Measurements from ENCODE around the gene OTUD5.
"Not testable (repeated sequence)": the region's sequence is repeated elsewhere in the genome, so short reads cannot be mapped to it uniquely, and the experiment has no call there.

OTUD5 gene

DNA sequence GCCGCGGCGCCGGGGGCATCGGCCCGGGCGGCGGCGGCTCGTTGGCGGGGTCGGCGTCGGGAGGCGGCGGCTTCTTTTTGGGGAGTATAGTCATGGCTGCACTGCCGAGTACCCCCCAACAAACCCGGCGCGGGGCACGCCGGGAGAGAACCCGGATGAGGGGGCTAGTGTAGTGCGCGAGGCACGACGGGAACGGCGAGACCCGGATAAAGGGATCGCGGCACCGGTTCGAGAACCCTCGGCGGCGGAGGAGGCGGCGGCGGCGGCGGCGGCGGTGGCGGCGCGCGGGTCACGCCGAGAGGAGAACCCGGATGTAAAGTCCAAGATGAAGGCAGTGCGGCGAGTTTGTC, at the start of gene OTUD5:
OTUD5 (minus strand) TSS at position 131 of the 350 bp plus-strand sequence; CDS start at position 94, 37 bp downstream.
- DNase-seq = peak; percentile 48

GRCh38 chrX:49003696-49004095, 46.3 kb upstream of the OTUD5 start:
- DNase-seq = no peak

DNA sequence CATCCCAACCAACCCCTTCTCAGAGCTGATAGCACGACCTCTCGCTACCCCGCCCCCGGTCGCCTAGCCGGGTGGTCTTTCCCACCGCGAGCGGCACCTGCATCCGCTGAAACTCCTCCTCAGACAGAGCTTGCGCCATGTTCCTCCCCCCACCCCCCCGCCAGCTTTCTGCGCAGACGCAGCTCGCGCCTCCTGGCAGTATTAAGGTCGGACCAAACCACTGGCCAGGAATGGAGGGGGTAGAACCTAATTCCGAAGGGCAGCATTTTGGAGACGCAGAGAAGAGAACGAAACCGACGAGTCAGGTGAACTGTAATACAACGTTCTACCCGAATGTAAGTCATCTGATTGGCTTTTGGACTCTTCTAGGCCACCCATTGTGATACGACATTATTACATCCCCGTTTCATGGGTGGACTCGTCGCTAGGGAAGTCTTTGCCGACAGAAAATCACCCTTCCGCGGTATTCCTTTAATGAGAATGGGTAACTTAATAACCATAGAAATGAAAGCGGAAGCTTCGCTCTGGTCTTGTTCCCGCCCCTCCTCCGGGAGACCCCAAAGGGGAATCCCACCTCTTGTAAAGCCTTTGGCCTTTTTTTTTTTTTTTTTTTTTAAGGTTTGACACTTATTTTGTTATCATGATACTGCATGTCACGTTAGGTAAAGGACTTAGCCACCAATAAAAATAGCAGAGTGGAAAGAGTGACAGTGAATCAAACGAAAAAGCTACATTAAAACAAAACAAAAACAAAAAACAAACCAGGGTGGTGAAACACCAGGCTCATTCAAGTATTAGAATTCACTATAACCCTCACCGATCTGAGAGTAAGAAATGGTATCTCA, 44.9 kb upstream of the OTUD5 start, which contains the start of gene GRIPAP1:
GRIPAP1 (minus strand) TSS at position 174 of the 845 bp plus-strand sequence; CDS start at position 139, 35 bp downstream.
- peak; percentile 78 for DNase-seq

GRCh38 chrX:49001521-49002090, 44.2 kb upstream of the OTUD5 start:
- no peak for DNase-seq

DNA sequence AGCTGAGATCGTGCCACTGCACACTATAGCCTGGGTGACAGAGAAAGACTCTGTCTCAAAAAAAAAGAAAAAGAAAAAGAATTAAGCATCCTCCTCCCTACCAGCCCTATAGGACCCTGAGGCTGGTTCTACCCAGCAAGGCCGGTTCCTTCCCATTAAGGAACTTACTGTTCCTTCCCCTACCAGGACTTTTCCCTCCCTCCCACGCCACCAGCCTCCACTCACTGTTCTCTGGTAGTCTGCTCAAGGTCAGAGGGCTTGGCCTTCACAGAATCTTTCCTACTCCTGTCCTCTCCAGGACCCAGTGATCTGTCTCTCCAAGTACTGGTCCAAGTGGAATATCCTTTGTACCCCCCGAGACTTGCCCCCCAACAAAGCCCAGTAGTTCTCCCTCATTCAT, 43.2 kb upstream of the OTUD5 start:
- no peak for DNase-seq

GRCh38 chrX:48999030-48999429, 41.6 kb upstream of the OTUD5 start:
- no peak for DNase-seq

DNA sequence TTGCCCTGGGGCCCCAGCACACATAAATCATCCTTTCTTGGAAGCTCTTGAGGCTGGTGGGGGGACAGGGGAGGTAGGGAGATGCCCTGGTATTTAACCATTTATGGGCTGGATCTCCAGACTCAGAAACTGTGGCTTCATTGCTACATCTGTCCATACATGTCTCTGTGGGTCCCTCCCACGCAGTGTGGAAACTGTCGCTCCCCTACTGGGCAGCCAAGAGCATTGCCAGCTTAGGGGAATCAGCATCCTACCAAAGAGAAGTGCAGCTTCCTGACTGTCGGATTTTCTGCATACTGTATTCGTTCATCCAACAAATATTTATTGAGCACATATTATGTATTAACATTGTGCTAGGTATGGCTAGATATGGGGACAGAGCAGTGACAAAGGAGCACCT, 41.0 kb upstream of the OTUD5 start:
- DNase-seq = no peak

GRCh38 chrX:48997865-48998264, 40.5 kb upstream of the OTUD5 start:
- DNase-seq = no peak

DNA sequence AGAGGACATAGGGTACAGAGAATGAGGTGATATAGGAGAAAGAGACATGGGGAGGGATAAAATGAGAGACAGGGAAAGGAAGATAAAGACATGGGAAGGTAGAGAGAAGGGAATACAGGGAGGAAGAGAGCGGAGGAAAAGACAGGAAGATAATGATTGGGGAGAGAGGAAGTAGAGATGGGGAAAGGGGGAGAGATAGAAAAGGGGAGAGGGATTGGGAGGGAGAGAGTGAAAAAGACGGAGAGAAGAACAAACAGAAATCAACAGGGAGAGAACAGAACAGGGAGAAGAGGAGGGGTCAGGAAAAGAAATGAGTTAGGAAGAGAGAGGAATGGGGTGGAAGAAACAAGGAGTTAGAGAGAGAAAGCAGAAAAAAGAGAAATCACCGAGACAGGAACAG, 40.0 kb upstream of the OTUD5 start:
- no peak for DNase-seq

DNA sequence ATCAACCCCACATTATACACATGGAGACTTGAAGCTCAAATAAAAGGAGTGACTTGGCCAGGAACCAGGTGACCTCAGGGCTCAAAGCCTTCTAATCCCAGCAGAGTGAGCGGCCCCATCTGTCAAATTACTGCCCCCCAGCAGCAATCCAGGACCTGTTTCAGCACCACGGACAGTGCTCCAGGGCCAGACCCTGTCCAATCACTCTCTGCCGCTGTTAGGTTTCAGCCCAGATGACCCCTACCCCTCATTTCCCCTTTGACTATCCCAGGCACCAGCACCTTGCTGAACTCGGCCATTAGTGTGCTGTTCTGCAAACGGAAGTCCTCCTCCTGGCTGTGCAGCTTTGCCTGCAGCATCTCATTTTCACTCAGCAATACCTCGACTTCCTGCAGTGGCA, 39.6 kb upstream of the OTUD5 start:
- no peak for DNase-seq

GRCh38 chrX:48992341-48992740, 34.9 kb upstream of the OTUD5 start:
- DNase-seq = no peak

DNA sequence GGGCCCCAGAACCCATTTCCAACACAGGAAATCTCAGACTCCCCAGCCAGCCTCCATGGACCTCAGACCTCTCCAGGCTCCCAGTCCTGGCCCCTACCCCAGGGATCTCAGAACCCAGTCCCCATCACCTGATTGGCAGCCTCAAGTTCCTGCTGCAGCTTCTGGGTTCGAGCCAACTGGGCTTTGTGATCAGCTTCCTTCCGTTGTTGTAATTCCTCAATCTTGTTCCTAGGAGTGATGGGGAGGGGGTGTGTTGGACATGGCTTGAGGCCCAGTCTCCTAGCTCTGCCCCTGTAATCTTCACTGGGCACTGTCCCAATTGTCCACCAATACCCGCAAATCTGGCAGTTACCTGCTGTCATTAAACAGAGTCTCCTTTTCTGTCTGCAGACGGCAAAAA, 32.1 kb upstream of the OTUD5 start:
- DNase-seq = peak; percentile 16

DNA sequence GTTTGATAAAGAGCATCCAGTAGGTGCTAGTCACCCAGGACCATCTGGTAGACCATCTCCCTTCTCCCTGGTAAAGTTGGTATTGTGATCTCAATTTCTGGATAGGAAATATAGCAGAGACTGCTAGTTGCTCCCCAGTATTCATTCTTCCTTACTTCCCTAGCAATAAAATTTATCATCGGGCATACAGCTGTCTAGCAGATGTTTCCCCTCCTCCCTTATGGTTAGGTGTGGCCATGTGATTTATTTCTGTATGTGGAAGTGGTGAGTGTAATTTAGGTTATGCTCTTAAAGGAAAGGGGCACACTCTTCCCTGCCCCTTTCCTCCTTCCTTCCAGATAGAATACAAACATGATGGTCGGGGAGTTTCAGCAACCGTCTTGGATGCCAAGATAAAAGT, 26.5 kb upstream of the OTUD5 start:
- no peak for DNase-seq

- DNase-seq = no peak
These were observed 25.7 kb upstream of the OTUD5 start for GRCh38 chrX:48983081-48983480.

DNA sequence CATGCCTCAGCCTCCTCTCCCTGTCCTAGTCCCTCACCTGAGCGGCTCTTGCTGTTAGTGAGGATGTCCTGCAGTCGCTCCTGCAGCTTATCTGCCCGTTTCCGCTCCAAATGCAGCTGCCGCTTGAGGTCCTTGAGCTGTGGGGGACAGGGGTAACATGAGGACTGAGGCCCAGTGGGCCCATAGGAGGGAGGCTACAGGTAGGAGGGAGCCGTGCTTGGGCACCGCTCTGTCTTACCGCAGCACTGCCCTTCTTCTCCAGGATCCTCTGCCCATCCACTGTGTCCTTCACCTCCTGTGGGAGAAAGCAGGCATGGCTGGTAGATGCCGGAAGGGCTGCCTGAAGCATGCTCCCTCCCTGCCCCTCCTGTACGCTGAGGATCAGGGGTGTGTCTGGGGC, 23.8 kb upstream of the OTUD5 start:
- no peak for DNase-seq

DNA sequence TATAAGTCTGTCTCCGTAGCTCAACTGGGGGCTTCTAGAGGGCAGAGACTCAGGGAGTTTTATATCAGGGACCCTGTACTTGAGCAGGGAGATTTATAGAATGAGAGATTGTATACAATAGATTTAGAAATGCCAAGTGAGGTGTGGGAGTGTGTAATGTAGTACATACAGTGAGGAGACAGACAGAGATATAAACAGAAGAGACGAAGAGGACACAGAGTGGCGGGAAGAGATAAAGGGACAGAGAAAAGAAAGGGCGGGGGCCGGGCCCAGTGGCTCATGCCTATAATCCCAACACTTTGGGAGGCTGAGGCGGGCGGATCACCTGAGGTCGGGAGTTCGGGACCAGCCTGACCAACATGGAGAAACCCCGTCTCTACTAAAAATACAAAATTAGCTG, 22.9 kb upstream of the OTUD5 start:
- not testable (repeated sequence) for DNase-seq

- DNase-seq = no peak
These were observed 20.8 kb upstream of the OTUD5 start for GRCh38 chrX:48978226-48978625.

DNA sequence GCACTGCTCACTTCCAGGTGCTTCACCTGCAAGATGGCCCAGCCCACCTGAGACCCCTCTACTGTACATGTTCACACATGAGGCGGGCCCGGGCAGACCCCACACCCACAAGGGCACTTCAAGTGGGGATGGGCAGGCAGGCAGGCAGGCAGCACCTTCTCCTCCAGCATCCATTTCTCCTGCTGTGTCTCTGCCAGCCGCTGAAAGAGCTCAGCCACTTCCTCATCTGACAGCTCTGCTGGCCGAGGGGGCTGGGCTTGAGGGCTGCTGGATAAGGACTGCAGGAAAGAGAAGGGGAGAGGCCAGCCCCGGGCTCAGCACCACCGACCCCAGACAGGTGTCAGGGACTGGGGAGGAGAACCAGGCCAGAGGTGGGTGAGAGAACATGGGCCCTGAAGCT, 18.7 kb upstream of the OTUD5 start:
- no peak for DNase-seq

DNA sequence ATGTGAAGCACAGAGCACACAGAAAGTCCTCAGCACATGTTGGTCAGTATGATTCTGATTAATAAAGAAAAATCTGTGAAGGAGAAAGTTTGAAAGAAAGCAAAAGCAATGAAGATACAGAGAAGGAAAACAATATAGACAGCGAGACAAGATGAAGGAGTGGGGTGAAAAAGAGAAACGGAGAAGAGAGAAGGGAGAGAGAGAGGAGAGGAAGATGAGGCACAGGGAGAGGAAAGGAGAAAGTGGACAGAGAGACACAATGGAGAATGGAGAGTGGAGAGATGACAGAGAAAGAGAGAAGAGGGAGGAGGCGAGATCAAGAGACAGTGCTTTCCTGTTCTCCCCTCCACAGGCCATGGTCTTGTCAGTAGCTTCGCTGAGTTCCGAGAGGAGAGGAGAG, 18.1 kb upstream of the OTUD5 start:
- DNase-seq = no peak

GRCh38 chrX:48975041-48975440, 17.6 kb upstream of the OTUD5 start:
- DNase-seq = no peak

DNA sequence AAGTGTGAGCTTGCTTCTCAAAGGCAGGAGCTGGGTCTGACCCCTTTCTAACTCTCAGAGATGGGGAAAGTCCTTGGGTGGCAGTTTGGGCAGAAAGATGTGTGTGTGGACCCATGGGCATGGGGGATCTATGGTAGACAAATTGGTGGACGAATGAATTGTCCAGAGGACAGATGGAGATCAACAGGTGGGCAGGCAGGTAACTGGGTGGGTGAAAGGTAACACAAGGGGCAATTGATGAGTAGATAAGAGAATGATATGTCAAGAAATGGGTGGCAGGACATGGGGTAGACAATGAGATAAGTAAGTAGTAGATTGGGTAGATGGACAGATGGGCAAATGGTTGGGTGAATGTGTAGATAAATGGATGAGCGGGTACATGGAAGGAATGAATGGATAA, 17.2 kb upstream of the OTUD5 start:
- DNase-seq = no peak

- no peak for DNase-seq
These were observed 16.6 kb upstream of the OTUD5 start for GRCh38 chrX:48974033-48974432.

DNA sequence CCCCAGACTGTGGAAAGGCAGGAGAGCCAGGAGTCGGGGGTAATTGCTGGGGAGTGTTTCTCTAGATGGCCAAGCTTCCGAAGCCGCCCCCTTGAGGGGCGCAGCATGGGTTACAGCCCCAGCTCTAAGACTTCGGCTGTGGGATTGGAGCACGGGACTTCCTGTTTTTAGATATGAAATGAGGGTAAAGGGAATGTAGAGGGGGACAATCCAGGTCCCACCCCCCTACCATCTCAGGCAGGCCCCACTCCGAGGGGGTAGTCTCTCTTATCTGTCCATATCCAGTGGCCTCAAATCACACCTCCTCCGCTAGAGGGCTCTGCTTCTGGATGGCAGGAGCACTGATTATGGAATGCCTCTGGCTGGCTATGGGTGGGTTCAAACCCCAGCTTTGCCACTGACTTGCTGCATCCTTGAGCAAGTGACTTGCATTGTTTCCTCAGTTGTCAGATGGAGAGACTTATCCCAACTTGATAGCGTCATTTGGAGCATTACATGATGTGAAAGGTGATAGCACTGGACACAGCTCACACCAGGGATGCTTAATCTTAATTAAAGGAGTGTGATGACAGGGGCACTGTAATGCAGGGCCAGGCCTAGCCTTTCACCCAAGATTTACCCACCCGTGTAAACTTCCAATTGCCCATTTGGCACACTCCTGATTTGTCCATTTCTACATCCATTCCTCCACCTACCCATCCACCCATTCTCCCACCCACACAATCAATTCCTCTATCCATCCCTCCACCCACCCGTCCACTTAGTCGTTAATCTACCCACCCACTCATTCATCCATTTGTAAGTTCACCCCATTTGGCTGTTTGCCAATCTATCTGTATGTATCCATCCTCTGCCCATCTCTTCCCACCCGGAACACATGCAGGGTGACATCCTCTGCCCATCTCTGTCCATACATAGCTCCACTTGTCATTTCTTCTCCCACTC, 15.1 kb upstream of the OTUD5 start:
- DNase-seq = peak; percentile 17

All from COR-L47 (cell line).